Neural progenitor cell (in vitro differentiated cells): ENCODE data around the gene AKR7A2.

Source experiments
- EZH2 ChIP-seq: fragments of 200-600 bp; sonication (generic); IDR thresholded peaks from 2 replicates; pipeline ENCODE4 v1.6.1; 2017; ENCODE audit warnings: antibody characterized with exemption, mild to moderate bottlenecking, moderate library complexity
- EZH2phosphoT487 ChIP-seq: fragments of 200-600 bp; sonication (generic); IDR thresholded peaks from 2 replicates; pipeline ENCODE4 v1.6.1; 2017; ENCODE audit warnings: antibody characterized with exemption
- TF ChIP-seq, protein P1 (sequence below): fragments of 200-600 bp; sonication (generic); IDR thresholded peaks from 2 replicates; pipeline ENCODE4 v1.5.1; 2017; ENCODE audit warnings: antibody characterized with exemption, mild to moderate bottlenecking

- TF ChIP-seq, protein P1, sequence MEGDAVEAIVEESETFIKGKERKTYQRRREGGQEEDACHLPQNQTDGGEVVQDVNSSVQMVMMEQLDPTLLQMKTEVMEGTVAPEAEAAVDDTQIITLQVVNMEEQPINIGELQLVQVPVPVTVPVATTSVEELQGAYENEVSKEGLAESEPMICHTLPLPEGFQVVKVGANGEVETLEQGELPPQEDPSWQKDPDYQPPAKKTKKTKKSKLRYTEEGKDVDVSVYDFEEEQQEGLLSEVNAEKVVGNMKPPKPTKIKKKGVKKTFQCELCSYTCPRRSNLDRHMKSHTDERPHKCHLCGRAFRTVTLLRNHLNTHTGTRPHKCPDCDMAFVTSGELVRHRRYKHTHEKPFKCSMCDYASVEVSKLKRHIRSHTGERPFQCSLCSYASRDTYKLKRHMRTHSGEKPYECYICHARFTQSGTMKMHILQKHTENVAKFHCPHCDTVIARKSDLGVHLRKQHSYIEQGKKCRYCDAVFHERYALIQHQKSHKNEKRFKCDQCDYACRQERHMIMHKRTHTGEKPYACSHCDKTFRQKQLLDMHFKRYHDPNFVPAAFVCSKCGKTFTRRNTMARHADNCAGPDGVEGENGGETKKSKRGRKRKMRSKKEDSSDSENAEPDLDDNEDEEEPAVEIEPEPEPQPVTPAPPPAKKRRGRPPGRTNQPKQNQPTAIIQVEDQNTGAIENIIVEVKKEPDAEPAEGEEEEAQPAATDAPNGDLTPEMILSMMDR: no peak
- TF ChIP-seq EZH2phosphoT487: no peak
- TF ChIP-seq EZH2: no peak
These were observed 21.8 kb upstream of the AKR7A2 start for GRCh38 chr1:19333587-19334354.
